SW480 (cell line): Measurements from ENCODE around the gene WASF1.
"Not testable (repeated sequence)": the region's sequence is repeated elsewhere in the genome, so short reads cannot be mapped to it uniquely, and the experiment has no call there.

ENCODE experiments used
- DNase-seq: peaks from one replicate; pipeline ENCODE4 v3.0.0-alpha.2; 2016; ENCODE audit warnings: low spot score

WASF1 gene

GRCh38 chr6:110089323-110089722 is 90.1 kb downstream of the WASF1 start:
- no peak for DNase-seq

DNA sequence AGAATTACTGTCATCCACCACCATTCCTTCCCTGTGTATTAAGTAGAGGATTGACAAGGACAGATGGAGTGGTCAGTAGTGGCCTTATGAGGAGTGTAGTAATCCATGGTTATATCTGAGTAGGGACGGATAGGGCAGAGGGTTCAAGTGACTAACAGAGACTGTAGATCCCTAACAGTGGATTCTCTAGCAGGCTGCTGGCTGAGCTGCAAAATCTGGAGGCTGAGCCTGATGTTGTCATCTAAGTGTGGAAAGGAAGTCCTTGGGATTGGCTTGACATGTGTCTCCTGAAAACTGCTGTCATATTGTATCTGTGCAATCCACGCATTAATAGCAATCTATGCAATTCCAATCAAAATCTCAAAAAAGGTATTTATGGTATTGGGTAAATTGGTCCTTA is 94.2 kb downstream of the WASF1 start:
- no peak for DNase-seq

- no peak for DNase-seq
These were observed 95.4 kb downstream of the WASF1 start for GRCh38 chr6:110083875-110084585.

DNA sequence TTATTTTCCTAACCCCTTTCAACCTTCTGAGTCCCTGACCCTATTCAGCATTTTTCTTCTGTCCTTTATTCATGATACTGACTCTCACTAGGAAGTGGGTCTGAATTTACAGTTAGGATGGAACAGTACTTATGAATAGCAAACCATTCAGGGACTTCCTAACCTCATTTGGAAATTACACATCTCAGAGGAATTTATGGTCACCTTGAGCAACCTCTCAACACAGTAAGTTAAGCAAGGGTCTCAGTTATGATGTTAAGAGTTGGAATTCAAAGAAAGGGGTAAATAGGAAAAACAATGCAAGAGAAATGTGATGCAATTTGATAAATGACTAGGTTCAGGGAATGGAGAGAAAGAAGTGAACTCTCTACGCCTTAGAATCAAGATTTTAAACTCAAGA is 104.1 kb downstream of the WASF1 start:
- no peak for DNase-seq

DNA sequence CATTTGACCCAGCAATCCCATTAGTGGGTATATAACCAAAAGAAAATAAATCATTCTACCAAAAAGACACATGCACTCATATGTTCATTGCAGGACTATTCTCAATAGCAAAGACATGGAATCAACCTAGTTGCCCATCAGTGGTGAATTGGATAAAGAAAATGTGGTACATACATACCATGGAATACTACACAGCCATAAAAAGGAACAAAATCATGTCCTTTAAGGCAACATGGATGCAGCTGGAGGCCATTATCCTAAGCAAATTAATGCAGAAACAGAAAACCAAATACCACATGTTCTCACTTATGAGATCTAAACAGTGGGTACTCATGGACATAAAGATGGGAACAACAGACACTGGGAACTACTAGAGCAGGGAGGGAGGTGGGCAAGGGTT is 106.0 kb downstream of the WASF1 start:
- not testable (repeated sequence) for DNase-seq

DNA sequence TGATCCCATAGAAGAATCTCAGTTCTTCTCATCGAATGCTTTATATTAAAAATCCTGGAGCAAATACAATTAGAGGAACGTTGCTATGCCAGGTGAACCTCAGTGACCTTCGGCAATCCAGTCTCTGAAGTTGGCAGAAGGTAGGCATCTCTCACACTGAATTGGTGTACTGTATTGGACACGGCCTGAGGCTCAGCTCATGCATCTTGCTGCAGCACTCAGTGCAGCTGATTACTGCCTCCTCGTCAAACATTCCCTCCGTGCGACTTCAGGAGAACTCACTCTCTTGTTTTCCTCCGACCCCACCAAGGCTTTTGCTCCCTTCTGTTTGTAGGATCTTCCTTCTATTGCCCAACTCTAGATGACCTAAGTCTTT is 110.9 kb downstream of the WASF1 start:
- DNase-seq: no peak

DNA sequence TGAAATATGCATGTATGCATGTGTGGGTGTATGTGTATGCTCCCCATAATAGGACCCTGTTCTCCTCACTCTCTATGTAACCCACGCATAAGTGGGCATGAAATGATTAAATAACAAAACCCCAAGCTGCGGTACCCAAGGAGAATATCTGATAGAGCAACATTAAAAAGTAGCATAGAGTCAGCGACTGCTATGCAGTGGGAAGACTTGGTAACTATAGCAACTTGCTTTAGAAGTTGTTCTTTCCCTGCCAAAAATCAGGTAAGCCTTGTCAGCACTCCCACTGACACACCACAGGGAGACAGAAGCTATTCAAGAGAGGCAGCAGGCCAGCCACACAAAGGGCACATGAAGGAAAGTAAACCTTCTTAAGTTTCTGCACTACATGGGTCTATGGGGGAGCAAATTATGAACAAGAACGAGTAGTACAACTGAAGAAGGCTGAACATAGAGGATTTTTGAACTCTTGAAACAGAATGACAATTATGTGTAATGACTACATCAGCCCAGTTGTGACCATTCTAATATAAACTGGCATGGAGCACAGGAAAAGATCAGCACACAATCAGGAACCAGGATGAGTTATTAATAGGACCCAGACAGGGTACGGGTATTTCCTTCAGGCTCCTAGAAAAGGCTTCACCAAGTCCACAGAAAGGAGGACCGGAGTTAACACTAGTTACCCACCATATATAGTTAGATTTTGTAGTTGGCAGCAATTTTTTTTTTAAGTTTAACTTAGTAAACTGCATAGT is 111.5 kb downstream of the WASF1 start:
- no peak for DNase-seq

DNA sequence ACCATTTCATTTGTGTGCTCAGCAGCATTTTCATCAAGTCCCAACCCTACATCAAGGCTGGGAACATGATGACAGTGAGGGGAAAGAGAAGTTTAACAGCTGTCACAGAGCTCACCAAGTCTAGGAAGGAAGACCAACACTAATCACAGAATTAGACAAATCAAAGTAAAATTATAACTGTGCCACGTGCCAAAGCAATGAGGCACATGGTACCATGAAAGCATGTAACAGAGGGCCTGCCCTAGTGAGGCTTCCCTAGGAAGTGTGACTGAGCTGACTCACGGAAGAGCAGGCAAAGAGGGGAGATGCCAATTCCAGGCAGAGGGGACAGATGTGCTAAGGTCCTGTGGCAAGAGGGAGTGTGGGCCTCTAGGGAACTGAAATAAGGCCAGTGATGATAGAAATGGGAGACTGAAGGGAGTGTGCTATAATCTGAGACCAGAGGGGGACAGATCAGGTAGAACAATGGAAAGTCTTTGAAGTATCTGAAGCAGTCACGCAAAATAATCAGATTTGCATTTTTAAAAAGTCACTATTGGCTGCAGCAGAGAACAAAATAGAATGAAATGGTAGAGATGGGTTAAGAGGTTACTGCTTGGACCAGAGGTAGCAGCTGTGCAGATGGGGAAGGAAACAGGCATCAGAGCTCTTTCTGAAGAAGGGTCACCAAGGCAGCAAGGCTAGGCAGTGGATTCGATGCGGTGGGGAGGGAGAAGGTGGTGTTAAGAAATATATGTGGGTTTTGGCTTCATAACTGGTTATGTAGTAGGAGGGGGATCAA is 114.5 kb downstream of the WASF1 start:
- no peak for DNase-seq

- no peak for DNase-seq
These were observed 115.7 kb downstream of the WASF1 start for GRCh38 chr6:110063594-110064263.

DNA sequence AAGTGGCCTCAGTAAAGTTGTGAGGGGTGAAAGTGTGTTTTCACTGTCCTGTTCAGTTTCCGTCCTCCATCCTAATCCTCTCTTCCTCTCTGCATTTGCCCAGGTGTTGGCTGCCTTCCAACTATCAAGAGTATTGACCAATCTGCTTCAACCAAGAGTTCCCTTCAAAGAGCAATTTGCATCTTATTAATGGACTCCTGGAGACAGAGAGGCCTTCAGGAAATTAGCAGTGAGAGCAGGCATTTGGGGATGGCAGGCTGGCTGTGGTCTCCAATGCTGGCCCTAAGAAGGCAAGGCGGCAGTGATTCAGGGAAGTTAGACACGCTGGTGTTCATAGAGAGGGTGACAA is 124.1 kb downstream of the WASF1 start:
- DNase-seq: no peak

- DNase-seq: no peak
These were observed 124.6 kb downstream of the WASF1 start for GRCh38 chr6:110054664-110055386.

DNA sequence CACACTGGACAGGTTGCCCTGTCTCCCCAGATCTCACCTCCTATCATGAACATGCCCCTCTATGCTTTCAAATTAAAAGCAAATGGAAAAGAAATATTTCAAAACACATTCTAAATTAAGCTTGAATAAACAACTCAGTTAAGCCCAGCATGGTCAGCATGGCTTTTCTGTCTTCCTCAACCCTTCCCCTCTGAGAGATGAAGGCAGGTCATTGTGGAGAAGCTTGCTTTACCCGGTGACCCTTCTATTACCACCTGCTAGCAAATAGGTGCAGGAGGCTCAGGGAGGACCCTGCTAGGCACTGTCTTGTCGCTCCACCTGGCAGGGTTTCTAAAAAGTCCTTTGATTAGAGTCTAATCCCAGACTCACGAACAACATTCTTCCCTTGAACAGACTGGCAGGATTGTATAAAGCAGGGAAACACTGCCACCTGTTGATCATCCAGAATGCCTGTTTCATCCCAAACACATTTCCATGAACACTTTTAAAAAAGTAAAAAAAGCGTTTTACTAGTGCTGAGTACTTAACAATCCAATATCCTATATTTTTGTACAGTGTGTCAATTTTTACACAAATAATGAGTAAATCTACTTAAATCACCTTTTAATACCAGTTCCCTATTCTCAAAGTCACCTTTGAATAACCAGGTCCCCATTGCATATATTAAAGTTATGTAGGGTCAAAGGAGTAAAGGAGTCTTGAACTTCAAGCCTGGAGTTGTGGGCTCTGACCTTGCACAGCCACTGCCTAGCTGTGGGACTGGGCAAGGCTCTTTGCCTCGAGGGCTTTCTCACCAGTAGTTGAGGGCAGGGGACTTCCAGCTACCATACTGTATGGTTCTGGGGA is 125.9 kb downstream of the WASF1 start:
- peak; percentile 50 for DNase-seq

GRCh38 chr6:110050440-110050813 is 129.0 kb downstream of the WASF1 start:
- DNase-seq: no peak
